Measurements from ENCODE around the gene YKT6. TPM values are rescaled to one million over a fixed set of nuclear protein-coding genes. Genes with fewer than 3 reads are reported as not detected.

The YKT6 gene
- total and polyA plus RNA-seq, 2 of the 8 experiments (the other 6 are each of a cell fraction or from before 2014, with no cell fraction given), result 75.3 to 103 TPM

DNA sequence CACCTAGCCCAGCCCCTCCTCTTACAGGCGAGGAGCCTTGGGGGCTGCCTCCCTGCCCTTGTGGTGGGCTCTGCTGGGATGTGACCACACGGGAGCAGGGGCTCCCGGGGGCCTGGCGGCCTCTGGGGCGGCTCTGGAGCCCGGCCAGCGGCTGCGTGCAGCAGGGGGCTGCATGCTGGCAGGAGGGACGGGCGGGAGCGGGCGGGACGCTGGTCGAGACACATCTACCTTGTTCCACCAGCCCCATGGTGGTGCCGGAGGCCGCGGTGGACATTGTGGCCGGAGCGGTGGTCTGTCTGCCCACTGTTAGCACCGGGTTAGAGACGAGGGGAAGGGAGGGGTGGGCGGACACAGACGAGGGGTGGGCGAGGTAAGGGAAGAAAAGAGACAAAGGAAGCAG lies 38.6 kb downstream of the YKT6 start:
- H3K9ac ChIP-seq (replicated peaks in 1 of 4; ENCODE audit: extremely low read depth in 1 of 4, low read depth in 3 of 4, low read length in 3 of 4), result no peak overlapping the region
- DNase-seq (ENCODE audit: low read depth in 1 of 2, low spot score in 2 of 2), result no peak
- ChIA-PET CTCF (ENCODE audit: partially characterized antibody) (interaction anchor here (1.6 to 2.0 kb wide), 2 partner anchors 21 to 52 kb away, joined by 6 to 7 read pairs; no protein-coding TSS in a partner anchor), POLR2A (ENCODE audit: partially characterized antibody) (no interaction called here)
- H3K4me1 ChIP-seq (replicated peaks in 1 of 4; ENCODE audit: control insufficient read depth in 3 of 4, insufficient read depth in 4 of 4, low read length in 3 of 4), result peaks cover 0 to 2% (median 0%) of the 10 kb centered on the region in 4 experiments; a peak in 2 of 7 replicates
- H3K4me3 ChIP-seq (ENCODE audit: extremely low read depth in 1 of 4, insufficient read depth in 2 of 4, low read depth in 3 of 4, low read length in 4 of 4), result no peak overlapping the region
- H3K4me2 ChIP-seq (ENCODE audit: insufficient read depth in 1 of 2, low read depth in 2 of 2, low read length in 2 of 2), result no peak overlapping the region
- H4K20me1 ChIP-seq (replicated peaks in 1 of 2; ENCODE audit: control insufficient read depth in 1 of 2, insufficient read depth in 2 of 2, low read length in 2 of 2), result no peaks in the 10 kb centered on the region
- no peak overlapping the region for H3K4ac ChIP-seq (replicated peaks; ENCODE audit: insufficient read length, low read depth, low read length)
- no peak overlapping the region for H3K27ac ChIP-seq (ENCODE audit: low read depth, low read length)
- no peak overlapping the region for H2AK5ac ChIP-seq (ENCODE audit: low read depth, low read length)
- H3K79me2 ChIP-seq (ENCODE audit: control insufficient read depth in 1 of 2, insufficient read depth in 2 of 2, low read length in 2 of 2), result no peaks in the 10 kb centered on the region
- H4K91ac ChIP-seq (replicated peaks; ENCODE audit: insufficient read length, low read length), result no peak overlapping the region
- no peak overlapping the region for H2BK12ac ChIP-seq (ENCODE audit: low read depth, low read length)
- FAIRE-seq, result no peak
- H3K14ac ChIP-seq (ENCODE audit: insufficient read length), result no peak overlapping the region
- H2BK120ac ChIP-seq (replicated peaks; ENCODE audit: low read depth, low read length), result no peak overlapping the region
- H3K56ac ChIP-seq (replicated peaks; ENCODE audit: insufficient read length, low read depth, low read length), result no peak overlapping the region
- H3K79me1 ChIP-seq (ENCODE audit: low read depth, low read length), result no peaks in the 10 kb centered on the region
- H2BK20ac ChIP-seq (ENCODE audit: low read length), result no peak overlapping the region
- no peak overlapping the region for H4K5ac ChIP-seq (ENCODE audit: insufficient read length, low read depth, low read length)
- no peaks in the 10 kb centered on the region for H3K9me3 ChIP-seq (ENCODE audit: insufficient read depth in 2 of 2, low read depth in 1 of 2, low read length in 1 of 2)
- H3K23me2 ChIP-seq (ENCODE audit: low read depth, low read length), result no peaks in the 10 kb centered on the region
- H3K36me3 ChIP-seq (ENCODE audit: control insufficient read depth in 2 of 4, insufficient read depth in 4 of 4, low read length in 3 of 4), result no peaks in the 10 kb centered on the region
- H2AFZ ChIP-seq (ENCODE audit: low read length), result no peak overlapping the region
- H3K23ac ChIP-seq (ENCODE audit: insufficient read length), result no peak overlapping the region
- no peak overlapping the region for H4K8ac ChIP-seq (ENCODE audit: extremely low read depth, insufficient read depth, low read length)
- H3K27me3 ChIP-seq (replicated peaks in 1 of 4; ENCODE audit: control insufficient read depth in 3 of 4, extremely low read depth in 1 of 4, insufficient read depth in 3 of 4, low read length in 3 of 4), result no peaks in the 10 kb centered on the region
- H2BK5ac ChIP-seq (ENCODE audit: low read depth, low read length), result no peak overlapping the region
- 97% methylated on average over 4 of the region's 24 CpGs; no CpG with 5 or more reads in 1 of the 2 experiments for WGBS, 2 experiments (ENCODE audit: extremely low coverage in 1 of 2, insufficient coverage in 1 of 2, insufficient read length in 1 of 2, insufficient replicate concordance in 2 of 2, low coverage in 1 of 2, low lambda C conversion rate in 2 of 2, missing lambda C conversion rate in 1 of 2)
- H3K18ac ChIP-seq (ENCODE audit: extremely low read depth, low read length), result no peak overlapping the region
- no peak overlapping the region for H2BK15ac ChIP-seq (ENCODE audit: low read length)
- TF ChIP-seq, protein P1, sequence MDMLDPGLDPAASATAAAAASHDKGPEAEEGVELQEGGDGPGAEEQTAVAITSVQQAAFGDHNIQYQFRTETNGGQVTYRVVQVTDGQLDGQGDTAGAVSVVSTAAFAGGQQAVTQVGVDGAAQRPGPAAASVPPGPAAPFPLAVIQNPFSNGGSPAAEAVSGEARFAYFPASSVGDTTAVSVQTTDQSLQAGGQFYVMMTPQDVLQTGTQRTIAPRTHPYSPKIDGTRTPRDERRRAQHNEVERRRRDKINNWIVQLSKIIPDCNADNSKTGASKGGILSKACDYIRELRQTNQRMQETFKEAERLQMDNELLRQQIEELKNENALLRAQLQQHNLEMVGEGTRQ (IDR thresholded peaks at IDR 0.05; ENCODE audit: low read length), result no peak
- TF ChIP-seq, protein P2, sequence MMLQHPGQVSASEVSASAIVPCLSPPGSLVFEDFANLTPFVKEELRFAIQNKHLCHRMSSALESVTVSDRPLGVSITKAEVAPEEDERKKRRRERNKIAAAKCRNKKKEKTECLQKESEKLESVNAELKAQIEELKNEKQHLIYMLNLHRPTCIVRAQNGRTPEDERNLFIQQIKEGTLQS (IDR thresholded peaks at IDR 0.05; ENCODE audit: insufficient read depth, low read depth, low read length), result no peak
- TF ChIP-seq KDM4A (IDR thresholded peaks at IDR 0.05; ENCODE audit: low read depth, low read length, severe bottlenecking) (no peak), YY1 (IDR thresholded peaks at IDR 0.05; ENCODE audit: low read depth, low read length) (no peak), NRF1 (IDR thresholded peaks at IDR 0.05; ENCODE audit: low read depth, low read length) (no peak), CHD1 (IDR thresholded peaks at IDR 0.05; ENCODE audit: low read depth, low read length) (no peak), RAD21 (IDR thresholded peaks at IDR 0.05 in 1 of 2, conservative IDR thresholded peaks at IDR 0.05 in 1 of 2; ENCODE audit: low read depth in 2 of 2, low read length in 2 of 2) (no peak), SIX5 (IDR thresholded peaks at IDR 0.05; ENCODE audit: low read depth, low read length) (no peak), JUN (IDR thresholded peaks at IDR 0.05; ENCODE audit: low read depth, low read length) (no peak)
- TF ChIP-seq, protein P3, sequence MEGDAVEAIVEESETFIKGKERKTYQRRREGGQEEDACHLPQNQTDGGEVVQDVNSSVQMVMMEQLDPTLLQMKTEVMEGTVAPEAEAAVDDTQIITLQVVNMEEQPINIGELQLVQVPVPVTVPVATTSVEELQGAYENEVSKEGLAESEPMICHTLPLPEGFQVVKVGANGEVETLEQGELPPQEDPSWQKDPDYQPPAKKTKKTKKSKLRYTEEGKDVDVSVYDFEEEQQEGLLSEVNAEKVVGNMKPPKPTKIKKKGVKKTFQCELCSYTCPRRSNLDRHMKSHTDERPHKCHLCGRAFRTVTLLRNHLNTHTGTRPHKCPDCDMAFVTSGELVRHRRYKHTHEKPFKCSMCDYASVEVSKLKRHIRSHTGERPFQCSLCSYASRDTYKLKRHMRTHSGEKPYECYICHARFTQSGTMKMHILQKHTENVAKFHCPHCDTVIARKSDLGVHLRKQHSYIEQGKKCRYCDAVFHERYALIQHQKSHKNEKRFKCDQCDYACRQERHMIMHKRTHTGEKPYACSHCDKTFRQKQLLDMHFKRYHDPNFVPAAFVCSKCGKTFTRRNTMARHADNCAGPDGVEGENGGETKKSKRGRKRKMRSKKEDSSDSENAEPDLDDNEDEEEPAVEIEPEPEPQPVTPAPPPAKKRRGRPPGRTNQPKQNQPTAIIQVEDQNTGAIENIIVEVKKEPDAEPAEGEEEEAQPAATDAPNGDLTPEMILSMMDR (IDR thresholded peaks at IDR 0.05; ENCODE audit: control extremely low read depth in 1 of 3, insufficient read depth in 1 of 3, low read depth in 1 of 3, low read length in 3 of 3), result no peak

All from H1 (cell line).